OCI-M2 (cell line): Measurements from ENCODE around the gene FAM118A.
"Not testable (repeated sequence)": the region's sequence is repeated elsewhere in the genome, so short reads cannot be mapped to it uniquely, and the experiment has no call there.

Experiments used
- DNase-seq: peaks from one replicate; lab custom pipeline; 2025; ENCODE audit not compliant: unreplicated experiment; lab: John Stamatoyannopoulos, UW

FAM118A gene

DNA sequence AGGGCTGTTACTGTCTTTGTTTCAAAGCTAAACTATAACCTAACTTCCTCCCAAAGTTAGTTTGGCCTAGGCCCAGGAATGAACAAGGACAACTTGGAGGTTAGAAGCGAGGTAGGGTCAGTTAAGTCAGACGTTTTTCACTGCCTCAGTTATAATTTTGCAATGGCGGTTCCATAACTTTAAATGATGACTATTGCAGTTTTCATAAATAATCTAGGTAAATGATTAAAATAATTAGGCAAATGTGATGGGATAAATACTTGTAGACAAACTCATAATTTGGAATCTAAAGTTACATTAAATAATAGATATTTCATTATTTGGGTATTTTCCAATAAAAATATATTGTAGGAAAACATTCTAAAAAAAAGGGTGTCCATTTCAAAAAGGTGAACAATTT is 63.9 kb downstream of the FAM118A start:
- DNase-seq = not testable (repeated sequence)

DNA sequence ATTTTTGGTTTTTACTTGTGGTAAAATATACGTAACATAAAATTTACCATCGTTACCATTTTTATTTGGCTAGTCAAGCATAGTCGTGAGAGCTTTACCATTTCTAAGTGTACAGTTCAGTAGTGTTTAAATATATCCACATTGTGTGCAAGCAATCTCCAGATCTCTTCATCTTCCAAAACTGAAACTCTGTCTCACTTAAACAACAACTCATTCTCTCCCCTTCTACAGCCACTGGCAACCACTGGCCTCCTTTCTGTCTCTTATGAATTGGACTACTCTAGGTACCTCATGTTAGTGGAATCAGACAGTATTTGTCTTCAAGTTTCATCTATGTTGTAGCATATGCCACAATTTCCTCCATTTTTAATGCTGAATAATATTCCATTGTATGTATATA is 66.3 kb downstream of the FAM118A start:
- DNase-seq = no peak

DNA sequence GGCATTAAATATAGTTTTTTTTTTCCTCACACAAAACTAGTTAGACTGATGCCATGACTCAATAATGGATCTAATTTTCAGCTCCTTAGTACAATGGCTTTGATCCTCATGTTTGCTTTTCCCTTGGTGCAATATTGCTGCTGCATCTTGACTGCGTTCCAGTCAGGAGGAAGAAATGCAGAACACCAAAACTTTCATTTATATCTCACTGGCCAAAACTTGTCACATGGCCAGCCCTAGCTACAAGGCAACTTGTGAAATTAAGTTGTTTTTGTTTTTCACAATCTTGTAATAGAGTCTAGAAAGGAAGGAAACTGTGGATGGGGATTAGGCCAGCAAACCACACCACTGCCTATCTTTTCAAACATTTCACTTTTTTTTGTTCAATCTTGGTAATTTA is 67.0 kb downstream of the FAM118A start:
- no peak for DNase-seq

DNA sequence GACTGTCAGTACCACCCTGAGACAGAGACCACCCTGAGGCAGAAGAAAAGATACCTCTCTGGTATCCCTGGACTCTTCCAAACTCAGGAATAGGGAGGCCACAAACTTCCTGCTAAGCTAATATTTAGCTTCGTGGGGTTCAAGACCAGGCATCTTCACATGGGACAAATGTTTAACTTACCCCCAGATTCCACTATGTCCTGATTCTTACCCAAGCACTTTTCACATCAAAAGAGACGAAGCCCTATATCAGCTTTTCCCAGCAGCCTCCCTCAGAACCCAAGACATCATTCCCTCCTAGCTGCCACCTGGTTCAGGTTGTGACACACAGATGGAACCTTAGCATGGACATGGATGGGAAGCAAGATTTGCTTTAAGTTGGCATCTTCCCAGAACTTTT is 71.6 kb downstream of the FAM118A start:
- DNase-seq = no peak

DNA sequence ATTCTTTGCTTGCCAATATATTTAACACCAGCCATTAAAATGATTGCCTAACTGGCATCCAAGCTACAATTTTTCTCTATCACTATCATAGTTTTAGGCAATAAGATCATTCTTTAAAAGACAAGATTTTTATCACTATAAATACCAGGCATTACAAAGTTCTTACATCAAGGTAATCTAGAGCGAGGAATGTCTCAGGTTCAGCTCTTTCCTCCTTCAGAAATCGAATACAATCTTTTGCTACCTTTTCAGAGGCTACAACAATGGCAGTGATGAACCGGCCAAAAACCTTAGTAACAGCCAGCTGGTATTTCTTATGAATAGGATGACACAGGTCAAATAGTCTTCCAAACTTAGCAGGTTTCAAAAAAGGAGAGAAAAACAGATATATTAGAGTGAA is 79.8 kb downstream of the FAM118A start:
- no peak for DNase-seq
